ENCODE results near the gene KCNF1.

KCNF1 gene

GRCh38 chr2:10935953-10936942, 24.5 kb downstream of the KCNF1 start:
- no peak overlapping the region for H3K4me3 ChIP-seq (ENCODE audit: low read length)
- TF ChIP-seq CTCF (IDR thresholded peaks at IDR 0.05; ENCODE audit: insufficient read depth, low read depth, low read length, missing control alignments), result no peak
- DNase-seq (ENCODE audit: low read depth), result peak; percentile 94

GRCh38 chr2:10939058-10939457, 27.3 kb downstream of the KCNF1 start:
- no peak overlapping the region for H3K4me3 ChIP-seq (ENCODE audit: low read length)
- DNase-seq (ENCODE audit: low read depth), result no peak
- TF ChIP-seq CTCF (IDR thresholded peaks at IDR 0.05; ENCODE audit: insufficient read depth, low read depth, low read length, missing control alignments), result no peak

- no peak for DNase-seq (ENCODE audit: low read depth)
- no peak for TF ChIP-seq CTCF (IDR thresholded peaks at IDR 0.05; ENCODE audit: insufficient read depth, low read depth, low read length, missing control alignments)
- H3K4me3 ChIP-seq (ENCODE audit: low read length), result no peak overlapping the region
Observed at GRCh38 chr2:10940596-10940995, 28.9 kb downstream of the KCNF1 start.

- DNase-seq (ENCODE audit: low read depth), result no peak
- no peak overlapping the region for H3K4me3 ChIP-seq (ENCODE audit: low read length)
- no peak for TF ChIP-seq CTCF (IDR thresholded peaks at IDR 0.05; ENCODE audit: insufficient read depth, low read depth, low read length, missing control alignments)
Observed at GRCh38 chr2:10941383-10941782, 29.6 kb downstream of the KCNF1 start.

GRCh38 chr2:10944799-10945198, 33.1 kb downstream of the KCNF1 start:
- no peak for DNase-seq (ENCODE audit: low read depth)
- no peak for TF ChIP-seq CTCF (IDR thresholded peaks at IDR 0.05; ENCODE audit: insufficient read depth, low read depth, low read length, missing control alignments)
- H3K4me3 ChIP-seq (ENCODE audit: low read length), result no peak overlapping the region

GRCh38 chr2:10946394-10946793, 34.7 kb downstream of the KCNF1 start:
- no peak for DNase-seq (ENCODE audit: low read depth)
- H3K4me3 ChIP-seq (ENCODE audit: low read length), result no peak overlapping the region
- no peak for TF ChIP-seq CTCF (IDR thresholded peaks at IDR 0.05; ENCODE audit: insufficient read depth, low read depth, low read length, missing control alignments)

Measured in epithelial cell of esophagus (primary cell).